Smooth muscle cell (in vitro differentiated cells): Measurements from ENCODE around the gene COL6A5. TPM values are rescaled to one million over a fixed set of nuclear protein-coding genes. Genes with fewer than 3 reads are reported as not detected.
"Not testable (repeated sequence)": the region's sequence is repeated elsewhere in the genome, so short reads cannot be mapped to it uniquely, and the experiment has no call there.

Experiments
- DNase-seq: peaks from one replicate; lab custom pipeline; 2025; ENCODE audit not compliant: unreplicated experiment; lab: John Stamatoyannopoulos, UW
- H2AFZ ChIP-seq: fragments of 200-600 bp; sonication (generic); 2 replicates; pipeline ENCODE4 v1.6.0; 2016; ENCODE audit warnings: antibody characterized with exemption, low read depth, mild to moderate bottlenecking
- H3F3A ChIP-seq: fragments of 200-600 bp; sonication (generic); 2 replicates; pipeline ENCODE4 v1.6.0; 2017; ENCODE audit warnings: antibody characterized with exemption, low read depth
- H3K27ac ChIP-seq: fragments of 200-600 bp; sonication (generic); 2 replicates; pipeline ENCODE4 v1.5.1; 2016; ENCODE audit warnings: low read depth, mild to moderate bottlenecking
- H3K27me3 ChIP-seq: fragments of 200-600 bp; sonication (generic); 2 replicates; pipeline ENCODE4 v1.6.1; 2016; ENCODE audit warnings: low read depth, mild to moderate bottlenecking
- H3K36me3 ChIP-seq: fragments of 200-600 bp; sonication (generic); 2 replicates; pipeline ENCODE4 v1.5.1; 2016; ENCODE audit warnings: low read depth
- H3K4me1 ChIP-seq: fragments of 200-600 bp; sonication (generic); 2 replicates; pipeline ENCODE4 v1.5.1; 2016; ENCODE audit warnings: low read depth
- H3K4me2 ChIP-seq: fragments of 200-600 bp; sonication (generic); 2 replicates; pipeline ENCODE4 v1.6.0; 2016; ENCODE audit warnings: mild to moderate bottlenecking
- H3K4me3 ChIP-seq: fragments of 200-600 bp; sonication (generic); 2 replicates; pipeline ENCODE4 v1.5.1; 2016; ENCODE audit warnings: mild to moderate bottlenecking
- H3K79me2 ChIP-seq: fragments of 200-600 bp; sonication (generic); 2 replicates; pipeline ENCODE4 v1.6.0; 2016; ENCODE audit warnings: low read depth, mild to moderate bottlenecking
- H3K9ac ChIP-seq: fragments of 200-600 bp; sonication (generic); 2 replicates; pipeline ENCODE4 v1.6.0; 2016; ENCODE audit warnings: low read depth
- H3K9me3 ChIP-seq: fragments of 200-600 bp; sonication (generic); replicated peaks from 2 replicates; pipeline ENCODE4 v1.5.1; 2016; ENCODE audit warnings: low read depth
- H4K20me1 ChIP-seq: fragments of 200-600 bp; sonication (generic); 2 replicates; pipeline ENCODE4 v1.6.0; 2016; ENCODE audit warnings: low read depth
- CTCF ChIP-seq: fragments of 200-600 bp; sonication (generic); IDR thresholded peaks from 2 replicates; pipeline ENCODE4 v1.5.1; 2017; ENCODE audit warnings: borderline replicate concordance, mild to moderate bottlenecking, antibody characterized with exemption; ENCODE audit not compliant: insufficient read depth, poor library complexity, severe bottlenecking
- WGBS: methylation state at CpG from one replicate; pipeline ENCODE4 v1.1.7; 2016; ENCODE audit warnings: low lambda C conversion rate; 5-methylcytosine and 5-hydroxymethylcytosine counted together
- polyA plus RNA-seq: library from polyadenylated mRNA; unstranded; fragments of >200 nt; fragmentation: Nextera tagmentation; extraction: Ambion mirVana; gene quantifications from 2 replicates; pipeline ENCODE4 v1.2.1, GENCODE V29; 2016
- total RNA-seq: library from RNA; depleted of rRNA; stranded (reverse); fragments of >200 nt; gene quantifications from 2 replicates; pipeline ENCODE4 v1.2.3, GENCODE V29; 2014

Gene COL6A5
- total and polyA plus RNA-seq, 2 experiments from 2014 or later = 1.2 TPM; not detected in 1

DNA sequence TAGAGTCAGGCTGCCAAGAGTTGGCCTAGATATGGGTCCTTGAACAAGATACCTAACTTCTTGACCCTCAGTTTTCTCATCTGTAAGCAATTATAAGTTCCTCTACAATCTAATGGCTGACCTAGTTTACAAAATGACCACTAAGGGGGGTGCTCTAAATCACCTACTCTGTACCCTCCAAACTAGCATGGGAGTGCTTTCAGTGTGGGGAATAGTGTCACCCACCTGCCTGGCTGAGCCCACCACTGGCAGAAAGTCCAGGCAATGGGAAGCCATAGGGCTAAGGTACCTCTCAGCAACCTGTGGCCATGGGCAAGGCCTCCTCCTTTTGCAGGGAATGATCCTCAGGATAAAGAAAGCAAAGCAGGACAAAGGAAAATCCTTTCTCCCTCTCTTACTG, 58.9 kb downstream of the COL6A5 start:
- H4K20me1 ChIP-seq = no peaks in the 10 kb centered on the region
- no peak overlapping the region for H3K9ac ChIP-seq
- H3K4me1 ChIP-seq = no peaks in the 10 kb centered on the region
- peaks cover 12% of the 10 kb centered on the region for H3K27me3 ChIP-seq
- no peak for DNase-seq
- no peaks in the 10 kb centered on the region for H3K9me3 ChIP-seq
- no peak overlapping the region for H3K27ac ChIP-seq
- H3K4me2 ChIP-seq = no peak overlapping the region
- TF ChIP-seq CTCF = no peak
- no peak overlapping the region for H2AFZ ChIP-seq
- no peaks in the 10 kb centered on the region for H3K36me3 ChIP-seq
- no peaks in the 10 kb centered on the region for H3F3A ChIP-seq
- no peak overlapping the region for H3K4me3 ChIP-seq
- H3K79me2 ChIP-seq = no peaks in the 10 kb centered on the region

DNA sequence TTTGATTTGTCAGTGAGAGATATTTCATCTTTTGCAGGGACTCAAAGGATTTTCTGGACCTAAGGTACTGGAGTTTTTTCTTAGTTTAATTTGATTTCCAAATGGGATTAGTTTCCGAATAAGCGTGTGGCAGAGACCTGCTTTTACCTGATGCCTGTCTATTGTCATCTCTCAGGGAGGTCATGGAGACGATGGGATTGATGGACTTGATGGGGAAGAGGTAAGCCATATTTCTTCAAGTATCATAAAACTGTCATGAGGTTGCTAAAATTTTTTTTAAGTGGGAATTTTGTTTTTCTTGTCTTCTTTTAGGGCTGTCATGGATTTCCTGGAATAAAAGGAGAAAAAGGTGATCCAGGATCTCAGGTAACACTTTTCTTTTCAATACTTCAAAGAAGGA, 60.5 kb downstream of the COL6A5 start:
- no peaks in the 10 kb centered on the region for H3K79me2 ChIP-seq
- no peak overlapping the region for H2AFZ ChIP-seq
- H3K27ac ChIP-seq = no peak overlapping the region
- no peak overlapping the region for H3K4me2 ChIP-seq
- H3K36me3 ChIP-seq = no peaks in the 10 kb centered on the region
- no peak for DNase-seq
- TF ChIP-seq CTCF = no peak
- 55% methylated on average over 3 of the region's 3 CpGs for WGBS
- H3F3A ChIP-seq = no peaks in the 10 kb centered on the region
- H3K4me1 ChIP-seq = no peaks in the 10 kb centered on the region
- no peak overlapping the region for H3K9ac ChIP-seq
- peaks cover 5% of the 10 kb centered on the region for H3K27me3 ChIP-seq
- H3K9me3 ChIP-seq = no peaks in the 10 kb centered on the region
- H4K20me1 ChIP-seq = no peaks in the 10 kb centered on the region
- no peak overlapping the region for H3K4me3 ChIP-seq

DNA sequence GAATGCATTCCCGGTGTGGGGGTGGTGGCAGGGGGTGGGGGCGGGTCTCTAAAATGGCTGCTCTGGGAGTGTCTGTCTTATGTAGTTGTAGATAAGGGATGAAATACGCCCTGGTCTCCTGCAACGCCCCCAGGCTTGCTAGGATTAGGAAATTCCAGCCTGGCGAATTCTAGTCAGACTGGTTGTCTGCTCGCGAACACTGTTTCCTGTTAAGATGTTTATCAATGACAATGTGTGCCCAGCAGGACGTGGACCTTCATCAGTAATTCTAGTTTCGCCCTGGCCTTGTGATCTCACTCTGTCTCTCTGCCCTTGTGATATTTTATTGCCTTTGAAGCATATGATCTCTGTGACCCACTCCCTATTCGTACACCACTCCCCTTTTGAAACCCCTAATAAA, 62.8 kb downstream of the COL6A5 start:
- H3K36me3 ChIP-seq, H3K27ac ChIP-seq, H4K20me1 ChIP-seq, H3K79me2 ChIP-seq, H2AFZ ChIP-seq, H3K9ac ChIP-seq, H3K4me1 ChIP-seq, H3K4me2 ChIP-seq, H3K27me3 ChIP-seq, H3K4me3 ChIP-seq, H3K9me3 ChIP-seq, H3F3A ChIP-seq, DNase-seq: not testable (repeated sequence)
- WGBS = 45% methylated on average over 9 of the region's 10 CpGs

DNA sequence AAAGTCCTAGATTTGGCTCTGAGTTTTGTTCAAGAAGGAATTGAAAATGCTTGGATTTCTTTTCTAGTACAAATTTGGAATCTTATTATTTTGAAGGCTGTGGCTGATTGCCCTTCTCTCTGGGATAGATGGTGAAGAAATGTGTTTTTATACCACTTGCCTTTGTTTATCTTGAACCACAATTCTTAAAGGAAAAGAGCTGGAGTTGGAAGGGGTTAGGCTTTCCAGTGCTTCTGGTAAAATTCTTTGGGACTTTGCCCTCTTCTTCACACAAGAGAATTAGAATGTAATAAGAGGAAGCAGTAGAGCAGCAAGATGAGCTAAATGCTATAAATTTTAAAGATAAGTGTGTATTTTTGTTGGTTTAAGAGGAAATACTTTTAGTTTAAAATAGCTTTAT, 65.8 kb downstream of the COL6A5 start:
- Histone ChIP-seq H4K20me1 (no peaks in the 10 kb centered on the region), H3K27me3 (no peaks in the 10 kb centered on the region), H3K36me3 (no peaks in the 10 kb centered on the region), H3K9me3 (no peaks in the 10 kb centered on the region), H3K4me1 (no peaks in the 10 kb centered on the region), H3F3A (no peaks in the 10 kb centered on the region), H3K79me2 (no peaks in the 10 kb centered on the region), H3K4me3 (no peak overlapping the region), H3K27ac (no peak overlapping the region), H2AFZ (no peak overlapping the region), H3K4me2 (no peak overlapping the region), H3K9ac (no peak overlapping the region)
- DNase-seq = no peak
- no peak for TF ChIP-seq CTCF
